ENCODE results near the gene EYA2.
"Not testable (repeated sequence)": the region's sequence is repeated elsewhere in the genome, so short reads cannot be mapped to it uniquely, and the experiment has no call there.

Gene EYA2

DNA sequence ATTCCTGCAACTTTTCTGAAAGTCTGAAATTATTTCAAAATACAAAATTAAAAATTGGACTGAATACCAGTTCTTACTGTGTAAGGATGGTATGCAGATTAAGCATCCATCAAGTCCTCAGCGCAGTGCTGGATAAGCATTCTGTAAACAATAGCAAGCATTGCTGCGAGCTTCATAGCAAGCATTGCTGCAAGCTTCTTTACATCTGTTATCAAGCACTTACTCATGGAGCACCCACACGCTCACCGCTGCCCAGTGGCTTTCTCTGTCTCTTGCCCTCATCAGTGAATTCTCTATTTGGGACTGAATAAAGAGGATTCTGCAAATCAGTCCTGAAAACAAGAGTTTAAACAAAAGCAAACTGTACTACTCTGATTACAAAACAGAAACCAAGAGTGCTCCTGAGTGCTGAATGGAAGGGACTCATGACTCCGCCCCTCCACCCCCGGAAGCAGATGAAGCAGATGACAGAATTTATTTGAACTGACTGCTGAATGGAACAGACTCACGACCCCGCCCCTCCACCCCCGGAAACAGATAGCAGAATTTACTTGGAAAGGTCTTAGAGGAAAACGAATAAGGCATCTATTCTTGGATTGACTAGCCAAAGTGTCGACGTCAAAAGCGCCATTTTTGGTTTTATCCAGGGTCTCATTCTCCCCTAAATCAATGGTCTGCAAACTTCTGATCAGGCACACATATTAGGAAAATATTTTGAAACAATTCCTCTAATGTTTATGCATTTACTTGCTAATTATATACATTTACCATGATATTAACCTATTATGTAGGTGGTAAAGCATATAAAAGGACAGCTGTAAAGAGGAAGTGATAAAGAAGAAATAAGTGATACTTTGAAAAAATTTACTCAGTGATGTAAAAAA lies 22.1 kb upstream of the EYA2 start:
- H3K27ac ChIP-seq (ENCODE audit: low read depth, low read length) = no peak overlapping the region
- no peak overlapping the region for H3K4me3 ChIP-seq (ENCODE audit: low read length)
- no peaks in the 10 kb centered on the region for H3K4me1 ChIP-seq (ENCODE audit: control insufficient read depth, insufficient read depth, low read length)
- H3K27me3 ChIP-seq (ENCODE audit: control insufficient read depth, insufficient read depth, low read length) = no peaks in the 10 kb centered on the region
- H3K9ac ChIP-seq (ENCODE audit: low read length) = no peak overlapping the region
- H3K36me3 ChIP-seq (ENCODE audit: control insufficient read depth, insufficient read depth, low read length) = no peaks in the 10 kb centered on the region

DNA sequence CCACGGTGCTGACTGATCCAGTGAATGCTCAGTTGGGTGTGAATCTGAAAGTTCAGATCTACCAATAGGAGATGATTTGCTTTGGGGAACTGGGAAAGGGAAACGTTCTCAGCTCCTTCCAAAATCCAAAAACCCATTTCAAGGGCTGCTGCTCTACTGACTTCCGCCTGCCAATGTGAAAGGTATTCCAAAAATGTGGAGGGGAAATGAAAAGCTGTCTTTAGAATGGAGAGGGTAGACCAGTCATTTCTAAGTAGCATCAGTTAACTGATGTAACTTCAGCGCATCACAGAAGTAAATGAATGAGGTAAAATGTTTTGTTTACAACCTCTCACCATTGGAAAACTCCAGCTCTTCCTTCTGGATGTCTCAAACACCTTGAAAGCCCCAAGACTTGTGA lies 19.6 kb upstream of the EYA2 start:
- Histone ChIP-seq H3K4me1 (ENCODE audit: control insufficient read depth, insufficient read depth, low read length) (no peaks in the 10 kb centered on the region), H3K9ac (ENCODE audit: low read length) (no peak overlapping the region), H3K27me3 (ENCODE audit: control insufficient read depth, insufficient read depth, low read length) (no peaks in the 10 kb centered on the region), H3K27ac (ENCODE audit: low read depth, low read length) (no peak overlapping the region), H3K4me3 (ENCODE audit: low read length) (no peak overlapping the region), H3K36me3 (ENCODE audit: control insufficient read depth, insufficient read depth, low read length) (no peaks in the 10 kb centered on the region)

GRCh38 chr20:46879386-46879785 lies 15.3 kb upstream of the EYA2 start:
- H3K4me1 ChIP-seq (ENCODE audit: control insufficient read depth, insufficient read depth, low read length) = no peaks in the 10 kb centered on the region
- H3K9ac ChIP-seq (ENCODE audit: low read length) = no peak overlapping the region
- H3K27me3 ChIP-seq (ENCODE audit: control insufficient read depth, insufficient read depth, low read length) = no peaks in the 10 kb centered on the region
- H3K4me3 ChIP-seq (ENCODE audit: low read length) = no peak overlapping the region
- no peak overlapping the region for H3K27ac ChIP-seq (ENCODE audit: low read depth, low read length)
- no peaks in the 10 kb centered on the region for H3K36me3 ChIP-seq (ENCODE audit: control insufficient read depth, insufficient read depth, low read length)

DNA sequence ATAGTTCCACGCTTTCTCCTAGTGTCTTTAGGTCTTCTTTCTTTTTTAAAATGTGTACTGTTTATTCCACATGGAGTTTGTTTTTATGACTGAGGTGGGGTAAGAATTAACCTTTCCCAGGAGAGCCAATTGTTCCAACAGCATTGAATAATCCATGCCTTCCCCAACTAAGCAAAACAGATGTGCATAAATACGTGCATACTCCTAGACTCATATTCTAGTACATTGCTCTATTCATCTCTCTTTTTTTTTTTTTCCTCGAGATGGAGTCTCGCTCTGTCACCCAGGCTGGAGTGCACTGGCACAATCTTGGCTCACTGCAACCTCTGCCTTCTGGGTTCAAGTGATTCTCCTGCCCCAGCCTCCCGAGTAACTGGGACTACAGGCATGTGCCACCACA lies 14.7 kb upstream of the EYA2 start:
- H3K4me1 ChIP-seq (ENCODE audit: control insufficient read depth, insufficient read depth, low read length); H3K27me3 ChIP-seq (ENCODE audit: control insufficient read depth, insufficient read depth, low read length); H3K27ac ChIP-seq (ENCODE audit: low read depth, low read length); H3K36me3 ChIP-seq (ENCODE audit: control insufficient read depth, insufficient read depth, low read length); H3K4me3 ChIP-seq (ENCODE audit: low read length); H3K9ac ChIP-seq (ENCODE audit: low read length): not testable (repeated sequence)

GRCh38 chr20:46883892-46884291 lies 10.8 kb upstream of the EYA2 start:
- Histone ChIP-seq H3K4me3 (ENCODE audit: low read length) (no peak overlapping the region), H3K27ac (ENCODE audit: low read depth, low read length) (no peak overlapping the region)

GRCh38 chr20:46890682-46891081 lies 4.0 kb upstream of the EYA2 start:
- Histone ChIP-seq H3K4me3 (ENCODE audit: low read length) (no peak overlapping the region), H3K4me1 (ENCODE audit: control insufficient read depth, insufficient read depth, low read length) (no peaks in the 10 kb centered on the region), H3K27me3 (ENCODE audit: control insufficient read depth, insufficient read depth, low read length) (no peaks in the 10 kb centered on the region), H3K27ac (ENCODE audit: low read depth, low read length) (no peak overlapping the region), H3K9ac (ENCODE audit: low read length) (no peak overlapping the region), H3K36me3 (ENCODE audit: control insufficient read depth, insufficient read depth, low read length) (no peaks in the 10 kb centered on the region)

More at GRCh38 chr20:46883892-46884291, 10.8 kb upstream of the EYA2 start:
- no peaks in the 10 kb centered on the region for H3K36me3 ChIP-seq (ENCODE audit: control insufficient read depth, insufficient read depth, low read length)
- no peak overlapping the region for H3K9ac ChIP-seq (ENCODE audit: low read length)
- no peaks in the 10 kb centered on the region for H3K27me3 ChIP-seq (ENCODE audit: control insufficient read depth, insufficient read depth, low read length)
- no peaks in the 10 kb centered on the region for H3K4me1 ChIP-seq (ENCODE audit: control insufficient read depth, insufficient read depth, low read length)

- no peak overlapping the region for H3K27ac ChIP-seq (ENCODE audit: low read depth, low read length)
- no peaks in the 10 kb centered on the region for H3K4me1 ChIP-seq (ENCODE audit: control insufficient read depth, insufficient read depth, low read length)
- H3K4me3 ChIP-seq (ENCODE audit: low read length) = no peak overlapping the region
- peaks cover 2% of the 10 kb centered on the region for H3K27me3 ChIP-seq (ENCODE audit: control insufficient read depth, insufficient read depth, low read length)
- no peaks in the 10 kb centered on the region for H3K36me3 ChIP-seq (ENCODE audit: control insufficient read depth, insufficient read depth, low read length)
- H3K9ac ChIP-seq (ENCODE audit: low read length) = no peak overlapping the region
These were observed 1.6 kb upstream of the EYA2 start for GRCh38 chr20:46893051-46893450.

DNA sequence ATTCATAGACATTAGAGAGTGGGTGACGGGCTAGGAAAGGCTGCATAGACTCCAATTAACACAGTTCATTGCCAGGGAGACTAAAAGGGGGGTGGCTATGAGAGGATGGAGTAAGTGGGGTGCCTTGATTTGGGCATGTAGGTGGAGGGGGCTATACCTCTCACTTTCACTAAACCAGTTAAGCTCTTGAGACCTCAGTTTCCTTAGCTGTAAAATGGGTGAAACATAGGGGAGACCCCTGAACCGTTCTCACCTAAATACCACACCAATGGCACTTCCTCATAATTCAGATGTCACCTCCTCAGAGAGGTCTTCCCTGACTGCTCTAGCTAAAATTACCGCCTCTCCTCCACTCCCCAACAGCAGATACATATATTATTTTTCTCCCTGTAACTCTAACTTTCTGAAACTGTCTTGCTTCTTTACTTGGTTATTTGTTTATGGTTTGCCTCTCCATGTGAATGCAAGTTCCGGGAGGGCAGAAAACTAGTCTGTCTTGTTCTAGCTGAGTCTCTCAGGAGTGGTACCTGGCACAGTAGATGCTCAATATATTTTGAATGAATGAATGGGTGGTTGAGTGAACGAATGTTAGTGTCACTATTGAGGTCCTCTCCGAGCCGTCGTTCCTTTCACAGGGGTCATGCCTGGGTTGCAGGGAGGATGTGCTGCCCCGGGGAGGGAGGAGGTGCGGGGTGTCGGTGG lies 615 bp upstream of the EYA2 start:
- Histone ChIP-seq H3K4me1 (ENCODE audit: control insufficient read depth, insufficient read depth, low read length) (no peaks in the 10 kb centered on the region), H3K27ac (ENCODE audit: low read depth, low read length) (no peak overlapping the region), H3K9ac (ENCODE audit: low read length) (no peak overlapping the region), H3K27me3 (ENCODE audit: control insufficient read depth, insufficient read depth, low read length) (peaks cover 2% of the 10 kb centered on the region), H3K4me3 (ENCODE audit: low read length) (no peak overlapping the region), H3K36me3 (ENCODE audit: control insufficient read depth, insufficient read depth, low read length) (no peaks in the 10 kb centered on the region)

DNA sequence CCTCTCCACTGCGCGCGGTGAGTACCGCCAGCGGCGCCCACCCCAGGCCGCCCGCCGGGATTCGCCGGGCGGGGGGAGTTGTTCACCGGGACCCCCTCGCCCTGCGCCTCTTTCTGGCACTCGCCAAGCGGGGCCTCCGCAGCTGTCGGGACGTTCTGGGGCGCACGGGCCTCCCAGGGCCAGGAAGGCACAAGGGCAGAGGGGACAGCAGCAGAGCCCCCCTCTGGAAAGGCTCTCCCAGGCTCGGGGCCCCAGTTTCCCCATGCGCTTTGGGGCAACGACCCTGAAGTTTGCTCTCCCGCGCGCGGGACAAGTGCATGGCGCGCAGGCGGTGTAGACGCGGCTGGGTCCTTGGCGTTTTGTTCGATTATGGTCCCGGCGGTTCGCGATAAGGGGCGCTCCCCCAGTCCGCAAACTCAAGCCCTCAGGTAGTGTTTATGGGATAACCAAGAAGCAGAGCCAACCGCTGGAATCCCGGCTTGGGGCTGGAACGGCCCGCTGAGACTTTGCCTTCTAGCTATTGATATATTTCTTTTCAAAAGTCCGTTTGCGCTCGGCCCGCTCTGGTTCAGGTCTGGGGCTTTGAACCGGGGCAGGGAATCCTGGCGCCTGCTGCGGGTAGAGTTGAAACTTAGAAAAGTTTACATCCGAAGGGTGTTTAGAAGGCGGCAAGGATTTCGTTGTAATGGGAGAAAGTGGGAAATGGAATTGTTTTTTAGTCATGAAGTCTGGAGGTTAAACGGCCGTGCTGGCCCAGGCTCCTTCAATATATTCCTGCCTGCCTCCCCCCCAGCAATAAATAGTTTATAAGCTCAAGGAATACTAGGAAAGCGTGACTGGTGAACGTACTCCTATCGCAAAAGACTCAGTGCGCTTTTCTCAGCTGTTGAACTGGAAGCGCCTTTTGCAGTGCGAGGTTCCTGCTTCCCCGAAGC lies 595 bp downstream of the EYA2 start:
- H3K27ac ChIP-seq (ENCODE audit: low read depth, low read length) = no peak overlapping the region
- H3K36me3 ChIP-seq (ENCODE audit: control insufficient read depth, insufficient read depth, low read length) = no peaks in the 10 kb centered on the region
- peaks cover 2% of the 10 kb centered on the region for H3K27me3 ChIP-seq (ENCODE audit: control insufficient read depth, insufficient read depth, low read length)
- no peaks in the 10 kb centered on the region for H3K4me1 ChIP-seq (ENCODE audit: control insufficient read depth, insufficient read depth, low read length)
- peak overlapping the region; percentile 66 for H3K4me3 ChIP-seq (ENCODE audit: low read length)
- H3K9ac ChIP-seq (ENCODE audit: low read length) = no peak overlapping the region

GRCh38 chr20:46895906-46896242 lies 1.2 kb downstream of the EYA2 start:
- H3K9ac ChIP-seq (ENCODE audit: low read length) = no peak overlapping the region
- H3K27me3 ChIP-seq (ENCODE audit: control insufficient read depth, insufficient read depth, low read length) = peaks cover 2% of the 10 kb centered on the region
- no peak overlapping the region for H3K27ac ChIP-seq (ENCODE audit: low read depth, low read length)
- H3K4me3 ChIP-seq (ENCODE audit: low read length) = peak overlapping the region; percentile 66
- H3K4me1 ChIP-seq (ENCODE audit: control insufficient read depth, insufficient read depth, low read length) = no peaks in the 10 kb centered on the region
- H3K36me3 ChIP-seq (ENCODE audit: control insufficient read depth, insufficient read depth, low read length) = no peaks in the 10 kb centered on the region

DNA sequence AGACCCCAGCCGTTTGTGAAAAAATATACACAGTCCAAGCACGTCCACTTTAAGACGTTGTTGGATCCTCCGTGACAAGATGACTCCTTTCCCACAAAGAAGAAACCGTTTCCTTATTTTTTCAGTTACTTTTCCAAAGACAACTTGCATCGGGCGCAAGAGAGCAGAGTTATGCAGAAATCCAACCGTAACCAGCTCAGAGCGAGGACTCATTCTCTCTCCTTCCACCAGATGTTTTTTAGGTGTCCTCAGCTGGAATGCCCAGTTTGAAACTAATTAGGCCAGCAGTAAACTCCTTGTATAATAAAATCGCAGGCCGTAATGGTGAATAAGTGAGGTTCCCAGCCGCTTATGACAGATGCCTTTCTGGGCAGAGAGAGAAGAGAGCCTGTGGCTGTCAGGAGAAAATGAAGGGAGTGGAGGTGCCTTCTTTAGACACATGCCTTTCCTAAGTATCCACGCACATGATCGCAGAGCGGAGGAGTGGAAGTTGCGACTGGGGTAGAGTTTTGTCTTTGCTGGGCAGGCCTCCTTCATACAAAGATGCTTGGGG lies 2.8 kb downstream of the EYA2 start:
- no peak overlapping the region for H3K27ac ChIP-seq (ENCODE audit: low read depth, low read length)
- no peaks in the 10 kb centered on the region for H3K36me3 ChIP-seq (ENCODE audit: control insufficient read depth, insufficient read depth, low read length)
- H3K4me3 ChIP-seq (ENCODE audit: low read length) = no peak overlapping the region
- H3K4me1 ChIP-seq (ENCODE audit: control insufficient read depth, insufficient read depth, low read length) = no peaks in the 10 kb centered on the region
- H3K27me3 ChIP-seq (ENCODE audit: control insufficient read depth, insufficient read depth, low read length) = peaks cover 2% of the 10 kb centered on the region
- H3K9ac ChIP-seq (ENCODE audit: low read length) = no peak overlapping the region

DNA sequence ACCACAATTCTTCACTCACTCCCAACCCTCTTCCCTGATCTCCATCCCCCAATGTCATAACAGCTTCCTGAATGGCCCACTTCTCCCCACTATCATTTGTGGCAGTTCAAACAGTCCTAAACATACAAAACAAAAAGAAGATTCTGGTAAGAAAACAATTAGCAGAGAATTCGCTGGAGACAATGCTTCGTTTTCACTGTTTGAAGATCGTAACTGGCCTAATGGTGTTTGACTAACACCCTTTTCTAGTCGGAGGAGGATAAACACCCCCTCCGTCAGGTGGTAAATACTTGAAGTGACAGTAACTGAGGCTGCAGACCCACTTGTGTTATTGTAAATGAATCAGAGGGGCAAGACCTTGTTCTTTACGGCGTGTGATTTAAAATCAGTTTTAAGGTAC lies 3.8 kb downstream of the EYA2 start:
- Histone ChIP-seq H3K36me3 (ENCODE audit: control insufficient read depth, insufficient read depth, low read length) (no peaks in the 10 kb centered on the region), H3K27me3 (ENCODE audit: control insufficient read depth, insufficient read depth, low read length) (peaks cover 2% of the 10 kb centered on the region), H3K27ac (ENCODE audit: low read depth, low read length) (no peak overlapping the region), H3K9ac (ENCODE audit: low read length) (no peak overlapping the region), H3K4me3 (ENCODE audit: low read length) (no peak overlapping the region), H3K4me1 (ENCODE audit: control insufficient read depth, insufficient read depth, low read length) (no peaks in the 10 kb centered on the region)

All from rectal smooth muscle tissue (tissue), 1 donor.